SU-DHL-6 (cell line): ENCODE results near the gene CELA3B.

Source experiments
- CTCF ChIP-seq: fragments of 200-600 bp; sonication (generic); IDR thresholded peaks from one replicate; pipeline ENCODE4 v1.5.1; 2017; ENCODE audit warnings: antibody characterized with exemption, mild to moderate bottlenecking, low read length, moderate library complexity; ENCODE audit not compliant: insufficient read depth, poor library complexity, severe bottlenecking
- EZH2phosphoT487 ChIP-seq: fragments of 200-600 bp; sonication (generic), shearing (Covaris generic); conservative IDR thresholded peaks from 2 replicates; pipeline ENCODE4 v1.6.1; 2018; ENCODE audit warnings: mild to moderate bottlenecking, antibody characterized with exemption, low read length, moderate library complexity, mixed read lengths

- TF ChIP-seq CTCF (no peak), EZH2phosphoT487 (no peak)
Observed at GRCh38 chr1:21941370-21941769, 35.5 kb upstream of the CELA3B start.
